ENCODE data around the gene PRPF8.
"Not testable (repeated sequence)": the region's sequence is repeated elsewhere in the genome, so short reads cannot be mapped to it uniquely, and the experiment has no call there.

The PRPF8 gene

GRCh38 chr17:1684378-1685189 lies at the start of gene PRPF8:
Gene PRPF8 (minus strand): TSS chr17:1684867. CDS start chr17:1684571, 296 bp downstream.
- DNase-seq (ENCODE audit: low read depth, low spot score), result peak; percentile 99

GRCh38 chr17:1733759-1734158 lies 49.1 kb upstream of the PRPF8 start:
- no peak for DNase-seq (ENCODE audit: low read depth, low spot score)

- no peak for DNase-seq (ENCODE audit: low read depth, low spot score)
Observed at GRCh38 chr17:1732833-1733321, 48.2 kb upstream of the PRPF8 start.

- DNase-seq (ENCODE audit: low read depth, low spot score), result no peak
Observed at GRCh38 chr17:1732241-1732832, 47.7 kb upstream of the PRPF8 start.

- no peak for DNase-seq (ENCODE audit: low read depth, low spot score)
Observed at GRCh38 chr17:1731194-1731506, 46.5 kb upstream of the PRPF8 start.

- no peak for DNase-seq (ENCODE audit: low read depth, low spot score)
Observed at GRCh38 chr17:1730326-1731193, 45.9 kb upstream of the PRPF8 start.

- no peak for DNase-seq (ENCODE audit: low read depth, low spot score)
Observed at GRCh38 chr17:1729966-1730325, 45.3 kb upstream of the PRPF8 start.

GRCh38 chr17:1727876-1728630 lies 43.4 kb upstream of the PRPF8 start:
- DNase-seq (ENCODE audit: low read depth, low spot score), result no peak

GRCh38 chr17:1727258-1727789 lies 42.7 kb upstream of the PRPF8 start:
- DNase-seq (ENCODE audit: low read depth, low spot score), result no peak

- no peak for DNase-seq (ENCODE audit: low read depth, low spot score)
Observed at GRCh38 chr17:1726626-1727257, 42.1 kb upstream of the PRPF8 start.

- no peak for DNase-seq (ENCODE audit: low read depth, low spot score)
Observed at GRCh38 chr17:1725642-1726511, 41.2 kb upstream of the PRPF8 start.

- DNase-seq (ENCODE audit: low read depth, low spot score), result no peak
Observed at GRCh38 chr17:1724869-1725641, 40.4 kb upstream of the PRPF8 start.

- DNase-seq (ENCODE audit: low read depth, low spot score), result peak; percentile 86
Observed at GRCh38 chr17:1724351-1724868, 39.7 kb upstream of the PRPF8 start, which contains the start of gene WDR81. Gene WDR81 (plus strand): TSS chr17:1724704. CDS start chr17:1724960, 256 bp downstream.

- DNase-seq (ENCODE audit: low read depth, low spot score), result not testable (repeated sequence)
Observed at GRCh38 chr17:1722022-1722421, 37.4 kb upstream of the PRPF8 start.

- peak; percentile 81 for DNase-seq (ENCODE audit: low read depth, low spot score)
Observed at GRCh38 chr17:1720856-1721386, 36.3 kb upstream of the PRPF8 start.

- no peak for DNase-seq (ENCODE audit: low read depth, low spot score)
Observed at GRCh38 chr17:1718362-1719165, 33.9 kb upstream of the PRPF8 start.

GRCh38 chr17:1716912-1717695 lies 32.4 kb upstream of the PRPF8 start:
- peak; percentile 99 for DNase-seq (ENCODE audit: low read depth, low spot score)
